Adrenal gland (tissue), 12 donors: Measurements from ENCODE around the gene PEAK1. TPM values are rescaled to one million over a fixed set of nuclear protein-coding genes. Genes with fewer than 3 reads are reported as not detected.
"Not testable (repeated sequence)": the region's sequence is repeated elsewhere in the genome, so short reads cannot be mapped to it uniquely, and the experiment has no call there.

Experiments
- DNase-seq, 7 donors: peaks; one replicate each; pipeline ENCODE4 v3.0.0-alpha.2; 2019 to 2020
- H3K27ac ChIP-seq, 5 donors: fragments of 200-600 bp; sonication (generic) in 4 of 5; 1 replicate in 3 of 5; 2 replicates in 2 of 5; pipeline versions ENCODE4 v1.5.1 to v1.8.0; 2016 to 2020; ENCODE audit warnings: mild to moderate bottlenecking in 1 of 5
- H3K27me3 ChIP-seq: fragments of 200-600 bp; 2 replicates; pipeline ENCODE4 v1.8.0; 2021
- H3K36me3 ChIP-seq, 2 donors: fragments of 200-600 bp; replicated peaks in 1 of 2; 1 replicate in 1 of 2; 2 replicates in 1 of 2; pipeline versions ENCODE4 v1.5.1 to v1.8.0; 2018 to 2022
- H3K4me1 ChIP-seq, 2 donors: fragments of 200-600 bp; replicated peaks in 1 of 2; 1 replicate in 1 of 2; 2 replicates in 1 of 2; pipeline versions ENCODE4 v1.5.1 to v1.8.0; 2018 to 2021
- H3K4me3 ChIP-seq, 4 donors: fragments of 200-600 bp; sonication (generic) in 3 of 4; one replicate each; pipeline ENCODE4 v1.5.1; 2016 to 2018
- H3K9me3 ChIP-seq, 3 donors: fragments of 200-600 bp; sonication (generic) in 1 of 3; replicated peaks in 1 of 3; 1 replicate in 2 of 3; 2 replicates in 1 of 3; pipeline versions ENCODE4 v1.5.1 to v1.8.0; 2016 to 2021
- POLR2A ChIP-seq, 2 donors: fragments of 450-650 bp; IDR thresholded peaks; one replicate each; pipeline ENCODE4 v1.6.1; 2017; ENCODE audit warnings: antibody characterized with exemption in 2 of 2, mild to moderate bottlenecking in 2 of 2, moderate library complexity in 1 of 2
- WGBS, 4 donors: extraction: QIAGEN DNeasy Blood & Tissue Kit in 2 of 4; methylation state at CpG; one replicate each; pipeline versions ENCODE4 v1.1.5 to v1.1.7; 2013 to 2017; 5-methylcytosine and 5-hydroxymethylcytosine counted together
- intact Hi-C, 2 donors: fragments of 100-400 bp; cut with DNase I; formaldehyde crosslinking; loops; one replicate each; pipeline versions ENCODE4 v1.14.1 to v1.15.0; 2022 to 2023
- polyA plus RNA-seq, 3 donors: library from polyadenylated mRNA; stranded (reverse); fragments of 200-250 nt in 2 of 3; fragments of 350-450 nt in 1 of 3; fragmentation: Illumina TruSeq in 1 of 3; extraction: RNeasy Lipid Tissue Mini Kit (QIAGEN cat#74804) in 1 of 3; gene quantifications; one replicate each; pipeline ENCODE4 v1.2.3, GENCODE V29; 2013 to 2014
- total RNA-seq, 9 donors: library from RNA; depleted of rRNA in 4 of 9; stranded (reverse); fragments of >200 nt in 4 of 9; fragments of 120-200 nt in 1 of 9; fragmentation: NEBNext Ultra II Directional in 1 of 9; extraction: Animal tissue kit (Norgen Biotek cat#: 25700) in 1 of 9; gene quantifications; one replicate each; pipeline versions ENCODE4 v1.1.0 to v1.2.4, GENCODE V29; 2013 to 2023
- TF ChIP-seq, protein P1 (sequence below), 6 experiments: fragments of 450-650 bp in 4 of 6; fragments of 200-600 bp in 2 of 6; sonication (generic) in 1 of 6; IDR thresholded peaks; 1 replicate in 5 of 6; 2 replicates in 1 of 6; pipeline versions ENCODE4 v1.5.1 to v1.8.0; 2016 to 2021; ENCODE audit warnings: antibody characterized with exemption in 6 of 6, mild to moderate bottlenecking in 2 of 6, moderate library complexity in 1 of 6
- donor health status: healthy with polysubstance abuse.
- donor health status: Bipolar disorder and iron deficiency.
- donor health status: DM: yes; HTN: yes; CAD: no.
- donor health status: DM: no; HTN: no; CAD: no.
- donor health status: DM: no; HTN: no; CAD: no.
- donor health status: DM: yes; HTN: yes; CAD: no.

Gene PEAK1
- total and polyA plus RNA-seq, 12 donors, result 3.1 to 68.4 (median 26.4) TPM

DNA sequence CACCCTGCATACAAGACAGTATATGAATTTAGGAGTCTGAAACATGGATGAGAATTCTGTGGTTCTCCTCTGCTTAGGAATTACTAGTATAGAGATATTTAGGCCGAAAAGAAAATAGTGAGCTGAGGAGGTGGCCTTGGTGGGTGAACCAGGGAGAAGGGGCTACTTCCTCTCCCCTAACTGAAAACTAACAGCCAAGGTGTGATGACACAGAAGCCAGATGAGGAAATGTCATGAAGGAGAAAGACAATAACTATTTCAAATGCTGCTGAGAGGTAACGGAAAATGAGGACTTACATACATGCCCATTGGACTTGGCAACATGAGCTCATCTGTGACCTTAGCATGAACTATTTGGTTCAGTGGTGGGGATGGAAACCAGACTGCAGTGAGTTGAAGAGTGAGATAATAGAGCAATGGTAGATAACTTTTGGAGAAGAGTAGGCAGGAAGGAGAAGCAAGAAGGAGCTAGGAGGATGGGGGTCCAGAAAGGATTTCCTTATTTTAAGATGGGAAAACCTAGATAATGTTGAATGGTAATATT, 234.6 kb downstream of the PEAK1 start:
- Histone ChIP-seq H3K4me1 (peaks cover 0 to 19% of the 10 kb centered on the region in 2 donors), H3K4me3 (no peak overlapping the region), H3K36me3 (no peaks in the 10 kb centered on the region), H3K9me3 (no peaks in the 10 kb centered on the region), H3K27ac (no peak overlapping the region), H3K27me3 (no peaks in the 10 kb centered on the region)
- TF ChIP-seq, protein P1, sequence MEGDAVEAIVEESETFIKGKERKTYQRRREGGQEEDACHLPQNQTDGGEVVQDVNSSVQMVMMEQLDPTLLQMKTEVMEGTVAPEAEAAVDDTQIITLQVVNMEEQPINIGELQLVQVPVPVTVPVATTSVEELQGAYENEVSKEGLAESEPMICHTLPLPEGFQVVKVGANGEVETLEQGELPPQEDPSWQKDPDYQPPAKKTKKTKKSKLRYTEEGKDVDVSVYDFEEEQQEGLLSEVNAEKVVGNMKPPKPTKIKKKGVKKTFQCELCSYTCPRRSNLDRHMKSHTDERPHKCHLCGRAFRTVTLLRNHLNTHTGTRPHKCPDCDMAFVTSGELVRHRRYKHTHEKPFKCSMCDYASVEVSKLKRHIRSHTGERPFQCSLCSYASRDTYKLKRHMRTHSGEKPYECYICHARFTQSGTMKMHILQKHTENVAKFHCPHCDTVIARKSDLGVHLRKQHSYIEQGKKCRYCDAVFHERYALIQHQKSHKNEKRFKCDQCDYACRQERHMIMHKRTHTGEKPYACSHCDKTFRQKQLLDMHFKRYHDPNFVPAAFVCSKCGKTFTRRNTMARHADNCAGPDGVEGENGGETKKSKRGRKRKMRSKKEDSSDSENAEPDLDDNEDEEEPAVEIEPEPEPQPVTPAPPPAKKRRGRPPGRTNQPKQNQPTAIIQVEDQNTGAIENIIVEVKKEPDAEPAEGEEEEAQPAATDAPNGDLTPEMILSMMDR (IDR thresholded peaks at IDR 0.05), result no peak
- TF ChIP-seq POLR2A (IDR thresholded peaks at IDR 0.05), result no peak
- intact Hi-C loops, result loop anchor here in 1 of 2 donors (5.0 to 10.0 kb wide), 2 partner anchors 309 to 357 kb away; no protein-coding TSS in a partner anchor
- WGBS, 4 donors, result 87 to 92% (median 89%) methylated on average over 2 of the region's 2 CpGs
- no peak for DNase-seq

GRCh38 chr15:77184352-77184751, 235.6 kb downstream of the PEAK1 start:
- not testable (repeated sequence) for H3K4me3 ChIP-seq, H3K36me3 ChIP-seq, H3K27ac ChIP-seq, DNase-seq, H3K9me3 ChIP-seq, H3K27me3 ChIP-seq
- intact Hi-C loops, result loop anchor here in 1 of 2 donors (10.0 kb wide), 1 partner anchor 310 kb away; no protein-coding TSS in a partner anchor
- 94 to 98% (median 97%) methylated on average over 4 of the region's 4 CpGs for WGBS, 4 donors
- peaks cover 0 to 19% of the 10 kb centered on the region in 2 donors for H3K4me1 ChIP-seq

- intact Hi-C loops, result loop anchor here in 1 of 2 donors (10.0 kb wide), 1 partner anchor 312 kb away; no protein-coding TSS in a partner anchor
- no peak for DNase-seq
- 84 to 91% (median 86%) methylated on average over 3 of the region's 3 CpGs for WGBS, 4 donors
Measured at GRCh38 chr15:77183066-77183465, 236.8 kb downstream of the PEAK1 start.

DNA sequence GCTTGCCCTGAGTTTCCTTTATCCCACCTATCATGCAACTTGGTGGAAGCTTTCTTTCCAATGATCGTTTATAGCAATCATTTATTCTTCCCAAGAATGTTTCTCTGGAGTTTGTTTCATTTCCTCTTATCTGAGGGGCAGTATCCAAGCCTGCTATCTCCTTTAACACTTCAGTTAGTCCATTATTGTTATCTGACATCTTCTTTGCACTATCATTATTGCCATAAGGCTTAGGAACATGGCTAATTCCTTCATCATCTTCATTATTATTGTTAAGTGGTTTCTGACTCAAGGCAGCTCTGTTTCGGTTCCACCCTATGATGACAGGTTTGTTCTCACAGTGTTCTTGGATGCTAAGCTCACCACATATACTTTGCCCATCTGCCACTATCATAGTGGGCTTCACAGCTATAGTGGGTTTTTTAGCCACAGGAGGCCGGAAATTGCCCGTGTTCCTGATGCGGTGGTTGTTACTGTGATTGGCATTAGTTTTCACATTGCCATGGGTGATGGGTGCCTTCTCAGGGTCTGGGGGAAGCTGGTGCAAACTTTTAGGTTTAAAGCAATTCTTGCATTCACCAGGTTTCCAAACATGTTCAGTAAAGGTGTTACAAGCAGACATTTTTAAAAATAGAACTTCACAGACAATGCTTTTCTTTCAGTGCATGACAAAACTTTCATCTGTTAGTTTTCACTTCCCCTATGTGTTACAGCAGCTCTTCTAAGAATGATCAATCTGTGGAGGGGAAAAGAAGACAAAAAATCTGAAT, 238.4 kb downstream of the PEAK1 start:
- Histone ChIP-seq H3K36me3 (no peaks in the 10 kb centered on the region), H3K4me1 (no peaks in the 10 kb centered on the region), H3K4me3 (no peak overlapping the region), H3K27ac (peak overlapping the region in 1 of 5 donors; percentile 24), H3K9me3 (no peaks in the 10 kb centered on the region), H3K27me3 (no peaks in the 10 kb centered on the region)
- intact Hi-C loops, result loop anchor here in 1 of 2 donors (10.0 kb wide), 1 partner anchor 313 kb away; no protein-coding TSS in a partner anchor
- DNase-seq, result no peak
- WGBS, 4 donors, result 82 to 85% (median 84%) methylated on average over 5 of the region's 5 CpGs
- no peak for TF ChIP-seq POLR2A (IDR thresholded peaks at IDR 0.05)

More at GRCh38 chr15:77183066-77183465, 236.8 kb downstream of the PEAK1 start:
- Histone ChIP-seq H3K4me3 (no peak overlapping the region), H3K9me3 (no peaks in the 10 kb centered on the region), H3K27me3 (no peaks in the 10 kb centered on the region), H3K4me1 (peaks cover 0 to 12% of the 10 kb centered on the region in 2 donors), H3K36me3 (no peaks in the 10 kb centered on the region), H3K27ac (no peak overlapping the region)
- TF ChIP-seq, protein P1 (IDR thresholded peaks at IDR 0.05), result no peak
- TF ChIP-seq POLR2A (IDR thresholded peaks at IDR 0.05), result no peak

GRCh38 chr15:77180757-77181156, 239.1 kb downstream of the PEAK1 start:
- Histone ChIP-seq H3K9me3 (no peaks in the 10 kb centered on the region), H3K27me3 (no peaks in the 10 kb centered on the region), H3K27ac (peak overlapping the region in 1 of 5 donors; percentile 24), H3K4me3 (no peak overlapping the region), H3K4me1 (no peaks in the 10 kb centered on the region), H3K36me3 (no peaks in the 10 kb centered on the region)
- no peak for DNase-seq
- intact Hi-C loops, result loop anchor here in 1 of 2 donors (10.0 kb wide), 1 partner anchor 314 kb away; no protein-coding TSS in a partner anchor
- WGBS, 4 donors, result 85 to 92% (median 89%) methylated on average over 5 of the region's 5 CpGs
- TF ChIP-seq, protein P1 (IDR thresholded peaks at IDR 0.05), result no peak
- no peak for TF ChIP-seq POLR2A (IDR thresholded peaks at IDR 0.05)
